HEK293T (cell line): ENCODE data around the gene SPRYD3.
A peak's percentile ranks its signal among the peaks of the same experiment; 100 is the strongest.

Source experiments
- CTCF ChIA-PET: fragments of 350-600 bp; formaldehyde crosslinking; extraction: SDS; loops from one replicate; lab custom pipeline; 2021; ENCODE audit warnings: antibody characterized with exemption, inconsistent platforms; lab: Yijun Ruan, JAX
- POLR2A ChIA-PET: fragments of 350-600 bp; formaldehyde crosslinking; extraction: SDS; loops from one replicate; lab custom pipeline; 2020; ENCODE audit warnings: antibody characterized with exemption, inconsistent platforms; lab: Yijun Ruan, JAX
- DNase-seq: peaks from one replicate; pipeline ENCODE4 v3.0.0; 2012; ENCODE audit warnings: mixed read lengths; ENCODE audit errors: extremely low spot score
- ARNT ChIP-seq: fragments of 450-650 bp; IDR thresholded peaks from 2 replicates; pipeline ENCODE4 v1.6.1; 2017; ENCODE audit warnings: mild to moderate bottlenecking
- BHLHE40 ChIP-seq: fragments of 450-650 bp; IDR thresholded peaks from 2 replicates; pipeline ENCODE4 v1.6.1; 2016; ENCODE audit warnings: mild to moderate bottlenecking, moderate library complexity, borderline replicate concordance
- CTBP1 ChIP-seq: fragments of 450-650 bp; IDR thresholded peaks from 2 replicates; pipeline ENCODE4 v1.6.1; 2016; ENCODE audit warnings: borderline replicate concordance
- ELF4 ChIP-seq: fragments of 450-650 bp; IDR thresholded peaks from 2 replicates; pipeline ENCODE4 v1.6.1; 2017; ENCODE audit warnings: antibody characterized with exemption
- FOXA1 ChIP-seq: fragments of 450-650 bp; IDR thresholded peaks from 2 replicates; pipeline ENCODE4 v1.6.1; 2016; ENCODE audit warnings: mild to moderate bottlenecking
- FOXK2 ChIP-seq: fragments of 450-650 bp; IDR thresholded peaks from 2 replicates; pipeline ENCODE4 v1.6.1; 2016; ENCODE audit warnings: mild to moderate bottlenecking
- FOXM1 ChIP-seq: fragments of 450-650 bp; IDR thresholded peaks from 2 replicates; pipeline ENCODE4 v1.6.1; 2017; ENCODE audit warnings: mild to moderate bottlenecking, borderline replicate concordance
- HDGF ChIP-seq: fragments of 450-650 bp; IDR thresholded peaks from 2 replicates; pipeline ENCODE4 v1.6.1; 2017; ENCODE audit warnings: antibody characterized with exemption, borderline replicate concordance
- L3MBTL2 ChIP-seq: fragments of 450-650 bp; conservative IDR thresholded peaks from 2 replicates; pipeline ENCODE4 v1.6.1; 2016; ENCODE audit warnings: mild to moderate bottlenecking
- LEF1 ChIP-seq: fragments of 450-650 bp; IDR thresholded peaks from 2 replicates; pipeline ENCODE4 v1.6.1; 2017; ENCODE audit warnings: mild to moderate bottlenecking, borderline replicate concordance
- NFRKB ChIP-seq: fragments of 450-650 bp; IDR thresholded peaks from 2 replicates; pipeline ENCODE4 v1.6.1; 2016; ENCODE audit warnings: mild to moderate bottlenecking, moderate library complexity
- PKNOX1 ChIP-seq: fragments of 450-650 bp; IDR thresholded peaks from 2 replicates; pipeline ENCODE4 v1.6.1; 2016
- SP1 ChIP-seq: fragments of 450-650 bp; IDR thresholded peaks from 2 replicates; pipeline ENCODE4 v1.6.1; 2017
- SUZ12 ChIP-seq: fragments of 450-650 bp; IDR thresholded peaks from 2 replicates; pipeline ENCODE4 v1.6.1; 2016; ENCODE audit warnings: mild to moderate bottlenecking
- TARDBP ChIP-seq: fragments of 450-650 bp; IDR thresholded peaks from 2 replicates; pipeline ENCODE4 v1.6.1; 2016
- ZNF384 ChIP-seq: fragments of 450-650 bp; IDR thresholded peaks from 2 replicates; pipeline ENCODE4 v1.6.1; 2016

The SPRYD3 gene

GRCh38 chr12:53054112-53054878 is 24.9 kb downstream of the SPRYD3 start:
- ChIA-PET POLR2A (interaction anchor here (0.7 to 2.1 kb wide), 7 partner anchors 10 to 126 kb away, joined by 3 to 8 read pairs (median 6); partner anchors contain the start of genes CSAD, EIF4B, SPRYD3 and ZNF740), CTCF (interaction anchor here (0.6 to 6.0 kb wide), 4 partner anchors 12 to 195 kb away, joined by 3 to 46 read pairs (median 4); no protein-coding TSS in a partner anchor)
- DNase-seq, result peak; percentile 95
- no peak; the same call in 1 of the 2 replicates for TF ChIP-seq ZNF384
- TF ChIP-seq ELF4, result no peak
- no peak for TF ChIP-seq FOXM1
- no peak for TF ChIP-seq FOXA1
- TF ChIP-seq PKNOX1, result peak; percentile 87
- TF ChIP-seq HDGF, result no peak

- no peak for DNase-seq
- TF ChIP-seq PKNOX1 (no peak), FOXM1 (no peak), ARNT (no peak)
- ChIA-PET POLR2A (interaction anchor here (0.6 to 2.0 kb wide), 3 partner anchors 26 to 47 kb away, joined by 3 to 7 read pairs (median 6); partner anchors contain the start of genes EIF4B and SPRYD3), CTCF (interaction anchor here (0.7 to 6.0 kb wide), 3 partner anchors 9 to 14 kb away, joined by 3 to 46 read pairs (median 3); no protein-coding TSS in a partner anchor)
These were observed 25.7 kb downstream of the SPRYD3 start for GRCh38 chr12:53053218-53054111.

GRCh38 chr12:53052419-53053217 is 26.6 kb downstream of the SPRYD3 start:
- DNase-seq, result no peak
- TF ChIP-seq HDGF (no peak), ELF4 (no peak), SUZ12 (no peak), FOXK2 (no peak), ARNT (no peak), L3MBTL2 (no peak), TARDBP (no peak), SP1 (no peak), FOXA1 (no peak), NFRKB (no peak)
- ChIA-PET CTCF (interaction anchor here (1.0 to 6.0 kb wide), 2 partner anchors 9 to 14 kb away, joined by 3 to 46 read pairs; no protein-coding TSS in a partner anchor), POLR2A (interaction anchor here (0.6 to 1.8 kb wide), 3 partner anchors 27 to 128 kb away, joined by 3 to 12 read pairs (median 3); partner anchors contain the start of genes SPRYD3 and ZNF740)

GRCh38 chr12:53051881-53052412 is 27.2 kb downstream of the SPRYD3 start:
- CTCF ChIA-PET, result interaction anchor here (1.0 kb wide), 1 partner anchor 13 kb away, joined by 4 read pairs; no protein-coding TSS in a partner anchor
- POLR2A ChIA-PET, result interaction anchor here (1.5 to 1.8 kb wide), 3 partner anchors 27 to 128 kb away, joined by 3 to 12 read pairs (median 7); partner anchors contain the start of genes EIF4B, SPRYD3 and ZNF740

GRCh38 chr12:53051058-53051880 is 27.9 kb downstream of the SPRYD3 start:
- ChIA-PET CTCF (interaction anchor here (1.0 kb wide), 1 partner anchor 14 kb away, joined by 4 read pairs; no protein-coding TSS in a partner anchor), POLR2A (interaction anchor here (1.5 to 1.8 kb wide), 3 partner anchors 28 to 129 kb away, joined by 3 to 12 read pairs (median 7); partner anchors contain the start of genes EIF4B, SPRYD3 and ZNF740)
- DNase-seq, result no peak
- no peak for TF ChIP-seq SP1
- no peak for TF ChIP-seq PKNOX1
- TF ChIP-seq BHLHE40, result no peak
- TF ChIP-seq ELF4, result no peak
- TF ChIP-seq FOXK2, result no peak
- TF ChIP-seq ZNF384, result no peak
- TF ChIP-seq FOXA1, result no peak
- no peak for TF ChIP-seq TARDBP
- no peak for TF ChIP-seq CTBP1
- TF ChIP-seq NFRKB, result no peak
- no peak for TF ChIP-seq ARNT
- TF ChIP-seq SUZ12, result no peak
- no peak for TF ChIP-seq L3MBTL2
- no peak for TF ChIP-seq FOXM1
- TF ChIP-seq HDGF, result no peak
- TF ChIP-seq LEF1, result no peak

More at GRCh38 chr12:53051881-53052412, 27.2 kb downstream of the SPRYD3 start:
- no peak for DNase-seq
- no peak for TF ChIP-seq TARDBP
